AG04449 (cell line): ENCODE measurements around the gene TPGS1.

Experiments used
- CTCF ChIA-PET: fragments of 350-600 bp; formaldehyde crosslinking; extraction: SDS; loops from one replicate; lab custom pipeline; 2021; ENCODE audit warnings: antibody characterized with exemption; lab: Yijun Ruan, JAX
- POLR2A ChIA-PET: fragments of 400-600, 350-600 bp; formaldehyde crosslinking; extraction: SDS; loops from one replicate; lab custom pipeline; 2020; ENCODE audit warnings: antibody characterized with exemption, inconsistent platforms; lab: Yijun Ruan, JAX
- DNase-seq: peaks from one replicate; pipeline ENCODE4 v3.0.0-alpha.2; 2010; ENCODE audit warnings: low read depth, low spot score
- H3K4me3 ChIP-seq: 2 replicates; pipeline ENCODE4 v1.5.1; 2011; ENCODE audit warnings: low read depth, mild to moderate bottlenecking, control low read depth, low read length
- TF ChIP-seq, protein P1 (sequence below): IDR thresholded peaks from one replicate; pipeline ENCODE4 v1.5.1; 2011; ENCODE audit warnings: mild to moderate bottlenecking, moderate library complexity, low read length, control low read depth, inconsistent platforms; ENCODE audit not compliant: insufficient read depth; ENCODE audit errors: missing control alignments

TPGS1 gene

DNA sequence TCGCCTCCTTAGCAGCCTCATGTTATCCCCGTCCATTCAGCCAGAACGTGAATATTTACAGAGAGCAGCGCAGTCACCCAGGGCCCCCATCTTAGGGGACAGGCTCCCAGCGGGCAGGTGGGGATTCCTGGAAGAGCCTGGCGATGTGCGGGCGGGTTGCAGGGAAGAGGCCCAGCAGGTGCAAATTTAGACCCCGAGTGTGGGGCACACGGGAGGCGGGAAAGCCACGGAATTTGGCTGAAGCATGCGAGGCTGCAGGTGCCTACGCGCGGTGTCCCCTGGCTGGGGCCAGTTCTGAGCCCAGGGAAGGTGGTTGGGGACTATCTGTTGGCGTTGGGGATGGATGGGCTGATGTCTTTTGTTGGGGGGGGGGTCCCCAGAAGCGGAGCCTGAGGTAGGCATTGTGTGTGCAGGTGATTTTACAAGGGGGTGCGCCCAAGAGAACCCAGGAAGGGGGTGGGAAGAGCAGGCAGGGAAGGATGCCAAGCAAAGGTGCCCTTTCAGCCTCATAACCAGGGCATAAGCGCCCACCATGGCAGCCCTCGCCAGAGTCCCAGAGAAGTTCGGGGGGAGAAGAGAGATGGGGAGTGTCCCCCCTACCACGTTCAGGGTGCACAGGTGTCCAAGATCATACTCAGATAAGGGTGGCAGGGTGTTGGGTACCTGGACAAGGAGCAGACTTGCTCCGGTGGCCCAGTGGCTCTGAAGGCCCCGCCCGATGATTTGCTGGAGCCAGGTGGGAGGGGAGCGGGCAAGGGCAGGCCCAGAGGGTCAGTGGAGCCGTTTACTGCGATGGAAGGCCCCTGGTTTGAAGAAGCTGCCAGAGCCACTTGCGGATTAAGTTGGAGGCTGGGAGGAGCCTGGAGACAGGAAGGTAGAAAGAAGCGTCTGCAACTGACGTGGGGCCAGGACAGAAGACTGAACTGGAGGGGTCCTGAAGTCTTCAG is 1.2 kb downstream of the TPGS1 start:
- POLR2A ChIA-PET, result interaction anchor here (0.6 kb wide), 1 partner anchor 14 kb away, joined by 3 read pairs; no protein-coding TSS in a partner anchor
- DNase-seq, result no peak
- TF ChIP-seq, protein P1, sequence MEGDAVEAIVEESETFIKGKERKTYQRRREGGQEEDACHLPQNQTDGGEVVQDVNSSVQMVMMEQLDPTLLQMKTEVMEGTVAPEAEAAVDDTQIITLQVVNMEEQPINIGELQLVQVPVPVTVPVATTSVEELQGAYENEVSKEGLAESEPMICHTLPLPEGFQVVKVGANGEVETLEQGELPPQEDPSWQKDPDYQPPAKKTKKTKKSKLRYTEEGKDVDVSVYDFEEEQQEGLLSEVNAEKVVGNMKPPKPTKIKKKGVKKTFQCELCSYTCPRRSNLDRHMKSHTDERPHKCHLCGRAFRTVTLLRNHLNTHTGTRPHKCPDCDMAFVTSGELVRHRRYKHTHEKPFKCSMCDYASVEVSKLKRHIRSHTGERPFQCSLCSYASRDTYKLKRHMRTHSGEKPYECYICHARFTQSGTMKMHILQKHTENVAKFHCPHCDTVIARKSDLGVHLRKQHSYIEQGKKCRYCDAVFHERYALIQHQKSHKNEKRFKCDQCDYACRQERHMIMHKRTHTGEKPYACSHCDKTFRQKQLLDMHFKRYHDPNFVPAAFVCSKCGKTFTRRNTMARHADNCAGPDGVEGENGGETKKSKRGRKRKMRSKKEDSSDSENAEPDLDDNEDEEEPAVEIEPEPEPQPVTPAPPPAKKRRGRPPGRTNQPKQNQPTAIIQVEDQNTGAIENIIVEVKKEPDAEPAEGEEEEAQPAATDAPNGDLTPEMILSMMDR, result no peak
- CTCF ChIA-PET, result interaction anchor here (1.0 to 5.3 kb wide), 3 partner anchors 12 to 215 kb away, joined by 3 to 113 read pairs (median 63); partner anchors contain the start of gene CDC34
- peak overlapping the region; percentile 95 for H3K4me3 ChIP-seq

- CTCF ChIA-PET, result interaction anchor here (0.7 to 5.3 kb wide), 23 partner anchors 10 to 242 kb away, joined by 3 to 113 read pairs (median 4); partner anchors contain the start of genes CDC34 and MADCAM1
- TF ChIP-seq, protein P1, result peak; percentile 98
- H3K4me3 ChIP-seq, result peak overlapping the region; percentile 27
- peak; percentile 44 for DNase-seq
- POLR2A ChIA-PET, result interaction anchor here (1.0 to 1.3 kb wide), 3 partner anchors 10 to 22 kb away, joined by 3 to 7 read pairs (median 3); partner anchors contain the start of gene CDC34
Measured at GRCh38 chr19:510606-511100, 3.4 kb downstream of the TPGS1 start.

- POLR2A ChIA-PET, result interaction anchor here (1.0 to 1.2 kb wide), 2 partner anchors 10 to 20 kb away, joined by 3 to 7 read pairs; partner anchors contain the start of gene CDC34
- H3K4me3 ChIP-seq, result peak overlapping the region; percentile 27
- TF ChIP-seq, protein P1, result no peak
- CTCF ChIA-PET, result interaction anchor here (0.7 to 5.3 kb wide), 22 partner anchors 9 to 241 kb away, joined by 3 to 113 read pairs (median 4); partner anchors contain the start of genes CDC34 and MADCAM1
- DNase-seq, result no peak
Measured at GRCh38 chr19:511101-511851, 4.0 kb downstream of the TPGS1 start.

DNA sequence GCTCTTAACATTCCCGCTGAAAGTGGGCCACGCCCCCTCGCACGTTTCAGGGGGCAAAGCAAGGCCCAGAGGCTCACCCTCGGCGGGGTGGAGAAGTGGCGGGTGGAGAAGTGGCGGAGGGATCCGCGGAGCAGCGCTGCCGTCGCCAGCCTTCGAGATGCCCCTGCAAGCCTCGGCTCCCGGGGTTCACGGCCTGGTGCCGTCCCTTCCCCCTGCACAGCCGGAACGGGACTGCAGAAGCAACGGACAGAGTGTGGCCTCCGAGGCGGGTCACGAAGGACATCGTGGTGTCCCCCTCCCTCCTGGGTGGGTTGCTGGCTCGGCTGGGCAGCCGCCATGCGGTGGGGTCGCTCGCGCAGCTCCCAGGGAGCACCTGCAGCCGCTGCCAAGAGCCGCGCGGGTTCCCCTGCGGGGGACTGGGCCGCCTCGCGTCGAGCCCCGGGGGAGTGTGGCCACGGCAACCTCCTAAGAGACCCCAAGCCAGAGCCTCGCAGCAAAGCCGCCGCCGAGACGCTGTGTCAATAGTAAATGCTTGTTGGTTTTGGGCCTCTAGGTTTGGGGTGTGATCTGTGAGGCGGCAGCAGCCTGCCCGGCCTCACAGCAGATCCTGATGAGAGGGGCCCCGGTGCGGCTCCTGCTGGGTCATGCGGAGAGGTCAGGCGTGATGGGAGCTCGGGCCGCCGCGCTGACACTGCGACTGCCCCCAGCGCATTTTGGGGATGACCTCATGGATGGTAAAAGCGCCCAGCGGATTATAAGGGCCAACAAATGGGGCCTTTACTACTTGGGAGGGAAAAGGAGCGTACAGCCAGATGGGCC is 5.5 kb downstream of the TPGS1 start:
- POLR2A ChIA-PET, result no interaction called here
- DNase-seq, result no peak
- CTCF ChIA-PET, result interaction anchor here (4.9 to 5.3 kb wide), 2 partner anchors 8 to 16 kb away, joined by 63 to 113 read pairs; partner anchors contain the start of gene CDC34
- TF ChIP-seq, protein P1, result no peak
- no peak overlapping the region for H3K4me3 ChIP-seq

- ChIA-PET CTCF (interaction anchor here (5.3 kb wide), 1 partner anchor 15 kb away, joined by 113 read pairs; the partner anchor contains the start of gene CDC34), POLR2A (no interaction called here)
- DNase-seq, result no peak
- TF ChIP-seq, protein P1, result no peak
- no peak overlapping the region for H3K4me3 ChIP-seq
Measured at GRCh38 chr19:513368-514165, 6.3 kb downstream of the TPGS1 start.
